Testis (tissue), 2 donors: ENCODE results near the gene GIMAP1.

Experiments
- CTCF ChIP-seq, 3 experiments: fragments of 450-650 bp in 2 of 3; fragments of 200-600 bp in 1 of 3; sonication (generic) in 1 of 3; IDR thresholded peaks; one replicate each; pipeline ENCODE4 v1.5.1; 2016 to 2019; ENCODE audit warnings: antibody characterized with exemption in 3 of 3, mild to moderate bottlenecking in 2 of 3, moderate library complexity in 1 of 3
- POLR2A ChIP-seq: fragments of 450-650 bp; IDR thresholded peaks from one replicate; pipeline ENCODE4 v1.6.1; 2017; ENCODE audit warnings: antibody characterized with exemption, mild to moderate bottlenecking, moderate library complexity

GRCh38 chr7:150668977-150669376 is 47.4 kb upstream of the GIMAP1 start:
- no peak for TF ChIP-seq CTCF (IDR thresholded peaks at IDR 0.05)
- no peak for TF ChIP-seq POLR2A
